Epithelial cell of esophagus (primary cell): ENCODE results near the gene MGME1.

Experiments
- DNase-seq: peaks from one replicate; pipeline ENCODE4 v3.0.0; 2010; ENCODE audit warnings: low read depth
- H3K4me3 ChIP-seq: 2 replicates; pipeline ENCODE4 v1.5.1; 2011; ENCODE audit warnings: mild to moderate bottlenecking, low read length, control low read depth
- TF ChIP-seq, protein P1 (sequence below): IDR thresholded peaks from 2 replicates; pipeline ENCODE4 v1.5.1; 2011; ENCODE audit warnings: low read depth, mild to moderate bottlenecking, low read length, control low read depth, inconsistent platforms; ENCODE audit not compliant: insufficient read depth; ENCODE audit errors: missing control alignments

The MGME1 gene

GRCh38 chr20:17972121-17972520 is 3.3 kb downstream of the MGME1 start:
- no peak for DNase-seq
- TF ChIP-seq, protein P1, sequence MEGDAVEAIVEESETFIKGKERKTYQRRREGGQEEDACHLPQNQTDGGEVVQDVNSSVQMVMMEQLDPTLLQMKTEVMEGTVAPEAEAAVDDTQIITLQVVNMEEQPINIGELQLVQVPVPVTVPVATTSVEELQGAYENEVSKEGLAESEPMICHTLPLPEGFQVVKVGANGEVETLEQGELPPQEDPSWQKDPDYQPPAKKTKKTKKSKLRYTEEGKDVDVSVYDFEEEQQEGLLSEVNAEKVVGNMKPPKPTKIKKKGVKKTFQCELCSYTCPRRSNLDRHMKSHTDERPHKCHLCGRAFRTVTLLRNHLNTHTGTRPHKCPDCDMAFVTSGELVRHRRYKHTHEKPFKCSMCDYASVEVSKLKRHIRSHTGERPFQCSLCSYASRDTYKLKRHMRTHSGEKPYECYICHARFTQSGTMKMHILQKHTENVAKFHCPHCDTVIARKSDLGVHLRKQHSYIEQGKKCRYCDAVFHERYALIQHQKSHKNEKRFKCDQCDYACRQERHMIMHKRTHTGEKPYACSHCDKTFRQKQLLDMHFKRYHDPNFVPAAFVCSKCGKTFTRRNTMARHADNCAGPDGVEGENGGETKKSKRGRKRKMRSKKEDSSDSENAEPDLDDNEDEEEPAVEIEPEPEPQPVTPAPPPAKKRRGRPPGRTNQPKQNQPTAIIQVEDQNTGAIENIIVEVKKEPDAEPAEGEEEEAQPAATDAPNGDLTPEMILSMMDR, result no peak
- H3K4me3 ChIP-seq, result peak overlapping the region; percentile 84

DNA sequence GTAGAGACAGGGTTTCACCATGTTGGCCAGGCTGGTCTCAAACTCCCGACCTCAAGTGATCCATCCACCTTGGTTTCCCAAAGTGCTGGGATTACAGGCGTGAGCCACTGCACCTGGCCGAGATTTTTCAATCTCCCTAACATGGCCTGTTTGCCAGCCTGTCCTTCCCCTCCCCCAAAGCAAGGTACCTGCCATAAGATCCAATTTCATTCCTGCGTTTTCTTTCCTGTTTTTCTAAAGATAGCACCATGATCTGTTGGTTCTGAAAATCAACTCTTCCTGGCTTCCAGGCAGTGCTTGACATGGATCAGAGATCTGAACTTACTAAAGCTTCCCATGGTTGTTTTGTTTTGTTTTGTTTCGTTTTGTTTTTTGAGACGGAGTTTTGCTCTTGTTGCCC is 7.5 kb downstream of the MGME1 start:
- no peak overlapping the region for H3K4me3 ChIP-seq
- TF ChIP-seq, protein P1, result no peak
- DNase-seq, result no peak

- peak; percentile 49 for DNase-seq
- TF ChIP-seq, protein P1, result no peak
- H3K4me3 ChIP-seq, result no peak overlapping the region
Measured at GRCh38 chr20:17985388-17986018, 16.7 kb downstream of the MGME1 start.

- DNase-seq, result no peak
- no peak overlapping the region for H3K4me3 ChIP-seq
- TF ChIP-seq, protein P1, result no peak
Measured at GRCh38 chr20:17987988-17988387, 19.2 kb downstream of the MGME1 start.

- H3K4me3 ChIP-seq, result no peak overlapping the region
- no peak for DNase-seq
- TF ChIP-seq, protein P1, result no peak
Measured at GRCh38 chr20:17990278-17990972, 21.6 kb downstream of the MGME1 start.

- H3K4me3 ChIP-seq, result no peak overlapping the region
- TF ChIP-seq, protein P1, result no peak
- no peak for DNase-seq
Measured at GRCh38 chr20:17992224-17992637, 23.4 kb downstream of the MGME1 start.
